K562 (cell line): Measurements from ENCODE around the gene CA7. TPM values are rescaled to one million over a fixed set of nuclear protein-coding genes. Genes with fewer than 3 reads are reported as not detected.

Experiments
- ATAC-seq: fragments of 200-7000 bp; cut with Tn5 transposase; 3 replicates; pipeline ENCODE4 v1.9.1; 2020; ENCODE audit warnings: moderate library complexity
- BruUV-seq: library from RNA; stranded (reverse); fragments of 400-500 nt; replicated peaks from 2 replicates; lab custom pipeline; 2021; lab: Mats Ljungman, UMichigan
- CTCF ChIA-PET: fragments of 300-600 bp; formaldehyde crosslinking; extraction: SDS; loops from one replicate; lab custom pipeline; 2021; ENCODE audit warnings: low intra/inter-chr PET ratio; lab: Yijun Ruan, JAX
- POLR2A ChIA-PET: fragments of 300-600, 350-650 bp; sonication (Branson Sonifier 250); formaldehyde crosslinking; extraction: SDS; loops from one replicate; lab custom pipeline; 2021; ENCODE audit warnings: antibody characterized with exemption, inconsistent platforms; lab: Yijun Ruan, JAX
- DNase-seq, 4 experiments: peaks; one replicate each; pipeline versions ENCODE4 v3.0.0 to v3.0.0-alpha.2; 2011 to 2018; ENCODE audit warnings: low spot score in 3 of 4, mixed read lengths in 3 of 4; ENCODE audit errors: extremely low read depth in 1 of 4
- FAIRE-seq: peaks from 2 replicates; lab custom pipeline; 2011; peaks lifted over from hg19 to GRCh38; lab: Jason Lieb, UNC
- H2AFZ ChIP-seq: 2 replicates; pipeline ENCODE4 v1.6.0; 2011; ENCODE audit warnings: low read depth, low read length, control low read depth, inconsistent platforms
- H3K27ac ChIP-seq: fragments of 200-600 bp; 3 replicates; pipeline ENCODE4 v1.8.0; 2011; ENCODE audit warnings: low read depth, mild to moderate bottlenecking, control low read depth, inconsistent platforms, low read length, moderate library complexity, mixed read lengths; ENCODE audit errors: extremely low read depth
- H3K27me3 ChIP-seq, 2 experiments: fragments of 300-600 bp in 1 of 2; 2 replicates in 1 of 2; 3 replicates in 1 of 2; pipeline versions ENCODE4 v1.6.0 to v1.8.0; 2011; ENCODE audit warnings: inconsistent platforms in 2 of 2, low read length in 2 of 2, mild to moderate bottlenecking in 1 of 2, mixed read lengths in 1 of 2, moderate library complexity in 1 of 2; ENCODE audit not compliant: control insufficient read depth in 2 of 2, insufficient read depth in 2 of 2
- H3K36me3 ChIP-seq: fragments of 300-600 bp; 3 replicates; pipeline ENCODE4 v1.8.0; 2011; ENCODE audit warnings: mild to moderate bottlenecking, low read length, inconsistent platforms; ENCODE audit not compliant: control insufficient read depth, insufficient read depth
- H3K4me1 ChIP-seq, 2 experiments: fragments of 200-600 bp in 1 of 2; replicated peaks in 1 of 2; 2 replicates in 1 of 2; 3 replicates in 1 of 2; pipeline versions ENCODE4 v1.5.1 to v1.8.0; 2011; ENCODE audit warnings: inconsistent platforms in 2 of 2, low read length in 2 of 2, mild to moderate bottlenecking in 1 of 2, mixed read lengths in 1 of 2, moderate library complexity in 1 of 2; ENCODE audit not compliant: control insufficient read depth in 2 of 2, insufficient read depth in 2 of 2
- H3K4me2 ChIP-seq: 2 replicates; pipeline ENCODE4 v1.6.1; 2011; ENCODE audit warnings: low read length, control low read depth, inconsistent platforms, mixed read lengths; ENCODE audit not compliant: insufficient read depth
- H3K4me3 ChIP-seq: fragments of 200-600 bp; sonication (generic), shearing (Covaris generic); 2 replicates; pipeline ENCODE4 v1.5.1; 2016; ENCODE audit warnings: control low read depth, inconsistent platforms
- H3K79me2 ChIP-seq: fragments of 200-600 bp; 3 replicates; pipeline ENCODE4 v1.8.0; 2011; ENCODE audit warnings: low read length, inconsistent platforms; ENCODE audit not compliant: control insufficient read depth, insufficient read depth
- H3K9ac ChIP-seq, 2 experiments: 2 replicates each; pipeline versions ENCODE4 v1.6.0 to v1.6.1; 2011; ENCODE audit warnings: low read depth in 2 of 2, low read length in 2 of 2, control low read depth in 1 of 2, inconsistent platforms in 1 of 2, mild to moderate bottlenecking in 1 of 2, mixed read lengths in 1 of 2; ENCODE audit not compliant: insufficient read depth in 1 of 2
- H3K9me1 ChIP-seq: one replicate; pipeline ENCODE4 v1.6.0; 2011; ENCODE audit warnings: inconsistent platforms, mild to moderate bottlenecking, low read length, moderate library complexity; ENCODE audit not compliant: control insufficient read depth, insufficient read depth
- H3K9me3 ChIP-seq: replicated peaks from 2 replicates; pipeline ENCODE4 v1.5.1; 2011; ENCODE audit warnings: low read depth, low read length, inconsistent platforms; ENCODE audit not compliant: control insufficient read depth, insufficient read depth
- H4K20me1 ChIP-seq: replicated peaks from 2 replicates; pipeline ENCODE4 v1.6.1; 2011; ENCODE audit warnings: low read length, inconsistent platforms, mixed read lengths; ENCODE audit not compliant: control insufficient read depth, insufficient read depth
- E2F3 ChIP-seq: fragments of 250-450 bp; sonication (Bioruptor Pico); IDR thresholded peaks from 2 replicates; pipeline ENCODE4 v1.4.0; 2020; ENCODE audit warnings: mild to moderate bottlenecking
- EP400 ChIP-seq: fragments of 450-650 bp; IDR thresholded peaks from 2 replicates; pipeline ENCODE4 v1.6.1; 2017; ENCODE audit warnings: antibody characterized with exemption, mild to moderate bottlenecking, moderate library complexity
- GATA2 ChIP-seq: sonication (generic); formaldehyde crosslinking; IDR thresholded peaks from 2 replicates; pipeline ENCODE4 v1.4.0; 2020; ENCODE audit warnings: mild to moderate bottlenecking, missing genetic modification reagents
- NUFIP1 ChIP-seq: fragments of 450-650 bp; IDR thresholded peaks from 2 replicates; pipeline ENCODE4 v1.6.1; 2018; ENCODE audit not compliant: partially characterized antibody
- PHF21A ChIP-seq: fragments of 450-650 bp; IDR thresholded peaks from 2 replicates; pipeline ENCODE4 v1.6.1; 2017; ENCODE audit warnings: low read depth, borderline replicate concordance
- POLR2B ChIP-seq: fragments of 450-650 bp; IDR thresholded peaks from 2 replicates; pipeline ENCODE4 v1.6.1; 2018; ENCODE audit warnings: low read depth; ENCODE audit not compliant: partially characterized antibody
- TAF1 ChIP-seq: IDR thresholded peaks from 2 replicates; pipeline ENCODE4 v1.6.1; 2011; ENCODE audit warnings: mild to moderate bottlenecking, low read length, moderate library complexity; ENCODE audit not compliant: insufficient read depth, control insufficient read depth, severe bottlenecking; ENCODE audit errors: extremely low read depth
- ZNF3 ChIP-seq: fragments of 250-450 bp; sonication (Bioruptor Pico); IDR thresholded peaks from 2 replicates; pipeline ENCODE4 v1.5.0; 2021; ENCODE audit warnings: mild to moderate bottlenecking, moderate library complexity
- WGBS: fragments of 100-300 bp; shearing (Covaris generic); methylation state at CpG from one replicate; pipeline ENCODE4 v1.1.6; 2016; ENCODE audit warnings: low coverage, mixed read lengths; ENCODE audit not compliant: insufficient coverage; ENCODE audit errors: missing lambda C conversion rate; 5-methylcytosine and 5-hydroxymethylcytosine counted together
- in situ Hi-C: fragments of 300-500 bp; cut with MboI; formaldehyde crosslinking; loops from 4 replicates; pipeline ENCODE4 v1.15.0; 2018; ENCODE audit warnings: inconsistent platforms, mixed read lengths
- intact Hi-C: fragments of 100-400 bp; cut with micrococcal nuclease; formaldehyde crosslinking; loops from 2 replicates; pipeline ENCODE4 v1.14.2; 2022
- polyA plus RNA-seq, 8 experiments: library from polyadenylated mRNA; depleted of rRNA in 4 of 8; stranded (reverse) in 5 of 8; unstranded in 3 of 8; fragments of >200 nt; fragmentation: Nextera tagmentation in 2 of 8; fragmentation: Illumina TruSeq in 1 of 8; extraction: Ambion mirVana in 2 of 8; extraction: Trizol in 1 of 8; gene quantifications; 2 replicates each; pipeline versions ENCODE4 v1.2.1 to v1.2.3, GENCODE V29; 2011 to 2014; ENCODE audit warnings: inconsistent platforms in 1 of 8, missing spikeins in 1 of 8
- total RNA-seq, 7 experiments: library from RNA; depleted of rRNA in 6 of 7; stranded (reverse); fragments of >200 nt in 6 of 7; fragmentation: Illumina TruSeq in 2 of 7; extraction: Trizol in 2 of 7; gene quantifications; 2 replicates each; pipeline versions ENCODE4 v1.2.1 to v1.2.3, GENCODE V29; 2011 to 2021; ENCODE audit warnings: low replicate concordance in 1 of 7
- TF ChIP-seq, protein P1 (sequence below): fragments of 250-450 bp; sonication (Bioruptor Pico); IDR thresholded peaks from 2 replicates; pipeline ENCODE4 v1.4.0; 2020; ENCODE audit warnings: mild to moderate bottlenecking, moderate library complexity
- TF ChIP-seq, protein P2 (sequence below): fragments of 250-450 bp; sonication (Bioruptor Pico); IDR thresholded peaks from 2 replicates; pipeline ENCODE4 v1.4.0; 2020; ENCODE audit warnings: mild to moderate bottlenecking
- TF ChIP-seq, protein P3 (sequence below), 2 experiments: fragments of 150-350 bp in 1 of 2; IDR thresholded peaks; 2 replicates each; pipeline ENCODE4 v1.6.1; 2012 to 2016; ENCODE audit warnings: low read depth in 2 of 2, low read length in 2 of 2, mild to moderate bottlenecking in 1 of 2, moderate library complexity in 1 of 2

CA7 gene
- total and polyA plus RNA-seq, 9 of the 15 experiments (the other 6 are each of a cell fraction or from before 2014, with no cell fraction given) = 0.03 to 0.07 (median 0.05) TPM; not detected in 5

DNA sequence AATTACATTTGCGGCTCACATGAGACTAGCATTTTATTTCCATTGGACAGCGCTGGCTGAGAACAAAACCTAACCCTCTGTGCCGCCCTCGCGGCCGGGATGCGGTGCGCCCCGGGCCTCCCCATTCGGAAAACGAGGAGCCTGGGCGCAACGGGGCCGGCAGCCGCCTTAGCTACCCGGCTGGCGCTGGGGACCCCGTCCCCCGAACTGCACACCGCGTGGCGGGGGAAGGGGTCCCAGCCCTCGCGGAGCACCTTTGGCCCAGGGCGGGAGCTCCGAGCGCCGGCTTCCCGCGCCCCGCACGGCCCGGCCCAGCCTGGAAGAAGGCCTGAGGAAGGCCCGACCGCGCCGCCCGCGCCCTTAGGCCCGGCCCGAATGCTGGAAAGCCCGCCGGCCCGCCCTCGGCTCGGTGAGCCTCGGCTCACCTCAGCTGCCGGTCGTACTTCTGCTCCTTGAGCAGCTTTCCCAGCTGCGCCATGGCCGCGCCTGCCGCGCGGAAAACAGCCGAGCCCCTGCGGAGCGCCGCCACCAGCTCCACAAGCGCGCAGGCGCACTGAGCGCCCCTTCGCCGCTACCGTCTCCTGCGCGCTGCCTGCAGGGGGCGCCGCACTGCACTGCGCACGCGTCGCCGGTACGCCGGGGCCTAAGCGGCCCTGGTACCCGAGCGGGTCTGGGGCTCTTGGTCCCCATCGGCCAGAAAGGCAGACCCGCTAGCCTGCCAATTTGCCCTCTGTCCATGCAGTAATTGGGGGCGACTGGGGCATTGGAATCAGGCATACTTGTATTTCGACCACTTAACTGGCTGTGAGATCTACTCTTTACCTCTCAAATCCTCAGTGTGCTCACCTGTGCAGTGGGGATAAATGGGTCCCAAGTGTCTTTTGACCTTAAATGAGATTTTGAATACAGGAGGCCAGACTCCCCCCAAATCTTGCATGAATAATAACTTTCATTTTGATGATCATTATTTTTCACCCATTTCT lies 13.5 kb upstream of the CA7 start, which contains the start of gene NAE1:
Gene NAE1 (minus strand): TSS at position 555 of the 983 bp plus-strand sequence. CDS start 77 bp downstream, at position 478.
- ChIA-PET POLR2A (interaction anchor here (0.6 to 3.0 kb wide), 16 partner anchors 13 to 339 kb away, joined by 3 to 16 read pairs (median 3); partner anchors contain the start of genes CA7, CMTM3, DYNC1LI2 and NOL3), CTCF (no interaction called here)
- no peaks in the 10 kb centered on the region for H3K9me1 ChIP-seq
- no peaks in the 10 kb centered on the region; a peak in 1 of 5 replicates for H3K27me3 ChIP-seq
- ATAC-seq (peak; percentile 93), FAIRE-seq (peak; percentile 66), DNase-seq (peak; percentile 94 to 97 (median 95))
- under 1% methylated on average over 66 of the region's 84 CpGs for WGBS
- H3K4me3 ChIP-seq = peak within 1 kb of the TSS; percentile 94
- H4K20me1 ChIP-seq = peaks cover 4% of the 10 kb centered on the region
- H3K9me3 ChIP-seq = no peaks in the 10 kb centered on the region
- H3K9ac ChIP-seq = peak within 1 kb of the TSS; percentile 84 to 98
- H3K36me3 ChIP-seq = peaks cover 40% of the 10 kb centered on the region
- peak within 1 kb of the TSS; percentile 100 for H2AFZ ChIP-seq
- intact Hi-C loops = loop anchor here (2.0 kb wide), 1 partner anchor 36 kb away; no protein-coding TSS in a partner anchor
- in situ Hi-C loops = no loop called here
- peaks cover 49% of the 10 kb centered on the region for H3K79me2 ChIP-seq
- H3K4me2 ChIP-seq = peak within 1 kb of the TSS; percentile 90
- H3K27ac ChIP-seq = peak within 1 kb of the TSS; percentile 91
- H3K4me1 ChIP-seq = peaks cover 9 to 11% of the 10 kb centered on the region in 2 experiments; a peak in 4 of 5 replicates
- no TSS peak for BruUV-seq
- peak; percentile 86 for TF ChIP-seq TAF1
- TF ChIP-seq GATA2 (CRISPR knock-in tag) = no peak
- TF ChIP-seq, protein P1, sequence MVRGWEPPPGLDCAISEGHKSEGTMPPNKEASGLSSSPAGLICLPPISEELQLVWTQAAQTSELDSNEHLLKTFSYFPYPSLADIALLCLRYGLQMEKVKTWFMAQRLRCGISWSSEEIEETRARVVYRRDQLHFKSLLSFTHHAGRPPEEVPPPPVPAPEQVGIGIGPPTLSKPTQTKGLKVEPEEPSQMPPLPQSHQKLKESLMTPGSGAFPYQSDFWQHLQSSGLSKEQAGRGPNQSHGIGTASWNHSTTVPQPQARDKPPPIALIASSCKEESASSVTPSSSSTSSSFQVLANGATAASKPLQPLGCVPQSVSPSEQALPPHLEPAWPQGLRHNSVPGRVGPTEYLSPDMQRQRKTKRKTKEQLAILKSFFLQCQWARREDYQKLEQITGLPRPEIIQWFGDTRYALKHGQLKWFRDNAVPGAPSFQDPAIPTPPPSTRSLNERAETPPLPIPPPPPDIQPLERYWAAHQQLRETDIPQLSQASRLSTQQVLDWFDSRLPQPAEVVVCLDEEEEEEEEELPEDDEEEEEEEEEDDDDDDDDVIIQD (CRISPR knock-in tag) = 0 out of 2 replicates have a peak, but pooled peaks have one; percentile 76
- peak; percentile 70; the same call in 1 of the 2 replicates for TF ChIP-seq EP400
- TF ChIP-seq, protein P2, sequence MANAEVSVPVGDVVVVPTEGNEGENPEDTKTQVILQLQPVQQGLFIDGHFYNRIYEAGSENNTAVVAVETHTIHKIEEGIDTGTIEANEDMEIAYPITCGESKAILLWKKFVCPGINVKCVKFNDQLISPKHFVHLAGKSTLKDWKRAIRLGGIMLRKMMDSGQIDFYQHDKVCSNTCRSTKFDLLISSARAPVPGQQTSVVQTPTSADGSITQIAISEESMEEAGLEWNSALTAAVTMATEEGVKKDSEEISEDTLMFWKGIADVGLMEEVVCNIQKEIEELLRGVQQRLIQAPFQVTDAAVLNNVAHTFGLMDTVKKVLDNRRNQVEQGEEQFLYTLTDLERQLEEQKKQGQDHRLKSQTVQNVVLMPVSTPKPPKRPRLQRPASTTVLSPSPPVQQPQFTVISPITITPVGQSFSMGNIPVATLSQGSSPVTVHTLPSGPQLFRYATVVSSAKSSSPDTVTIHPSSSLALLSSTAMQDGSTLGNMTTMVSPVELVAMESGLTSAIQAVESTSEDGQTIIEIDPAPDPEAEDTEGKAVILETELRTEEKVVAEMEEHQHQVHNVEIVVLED (CRISPR knock-in tag) = peak; percentile 74
- no peak for TF ChIP-seq NUFIP1
- peak; percentile 88 for TF ChIP-seq POLR2B
- TF ChIP-seq ZNF3 (CRISPR knock-in tag) = no peak
- TF ChIP-seq, protein P3, sequence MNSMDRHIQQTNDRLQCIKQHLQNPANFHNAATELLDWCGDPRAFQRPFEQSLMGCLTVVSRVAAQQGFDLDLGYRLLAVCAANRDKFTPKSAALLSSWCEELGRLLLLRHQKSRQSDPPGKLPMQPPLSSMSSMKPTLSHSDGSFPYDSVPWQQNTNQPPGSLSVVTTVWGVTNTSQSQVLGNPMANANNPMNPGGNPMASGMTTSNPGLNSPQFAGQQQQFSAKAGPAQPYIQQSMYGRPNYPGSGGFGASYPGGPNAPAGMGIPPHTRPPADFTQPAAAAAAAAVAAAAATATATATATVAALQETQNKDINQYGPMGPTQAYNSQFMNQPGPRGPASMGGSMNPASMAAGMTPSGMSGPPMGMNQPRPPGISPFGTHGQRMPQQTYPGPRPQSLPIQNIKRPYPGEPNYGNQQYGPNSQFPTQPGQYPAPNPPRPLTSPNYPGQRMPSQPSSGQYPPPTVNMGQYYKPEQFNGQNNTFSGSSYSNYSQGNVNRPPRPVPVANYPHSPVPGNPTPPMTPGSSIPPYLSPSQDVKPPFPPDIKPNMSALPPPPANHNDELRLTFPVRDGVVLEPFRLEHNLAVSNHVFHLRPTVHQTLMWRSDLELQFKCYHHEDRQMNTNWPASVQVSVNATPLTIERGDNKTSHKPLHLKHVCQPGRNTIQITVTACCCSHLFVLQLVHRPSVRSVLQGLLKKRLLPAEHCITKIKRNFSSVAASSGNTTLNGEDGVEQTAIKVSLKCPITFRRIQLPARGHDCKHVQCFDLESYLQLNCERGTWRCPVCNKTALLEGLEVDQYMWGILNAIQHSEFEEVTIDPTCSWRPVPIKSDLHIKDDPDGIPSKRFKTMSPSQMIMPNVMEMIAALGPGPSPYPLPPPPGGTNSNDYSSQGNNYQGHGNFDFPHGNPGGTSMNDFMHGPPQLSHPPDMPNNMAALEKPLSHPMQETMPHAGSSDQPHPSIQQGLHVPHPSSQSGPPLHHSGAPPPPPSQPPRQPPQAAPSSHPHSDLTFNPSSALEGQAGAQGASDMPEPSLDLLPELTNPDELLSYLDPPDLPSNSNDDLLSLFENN (IDR thresholded peaks at IDR 0.05; ENCODE audit: low read depth in 2 of 2, low read length in 2 of 2) = no peak
- TF ChIP-seq E2F3 = peak; percentile 82
- peak; percentile 33; the same call in 1 of the 2 replicates for TF ChIP-seq PHF21A
